Coronary artery (tissue), 2 donors: ENCODE measurements around the gene TLE7.

ENCODE experiments used
- DNase-seq: peaks from one replicate; pipeline ENCODE4 v3.0.0-alpha.2; 2017; ENCODE audit warnings: low spot score
- H3K27ac ChIP-seq, 2 donors: fragments of 200-600 bp; sonication (generic); one replicate each; pipeline ENCODE4 v1.5.1; 2016 to 2019
- H3K4me3 ChIP-seq: fragments of 200-600 bp; sonication (generic); 2 replicates; pipeline ENCODE4 v1.5.1; 2016; ENCODE audit warnings: mild to moderate bottlenecking, moderate library complexity
- CTCF ChIP-seq: fragments of 200-600 bp; sonication (generic); IDR thresholded peaks from one replicate; pipeline ENCODE4 v1.5.1; 2019; ENCODE audit warnings: antibody characterized with exemption

The TLE7 gene

GRCh38 chr16:71464231-71464630 is 22.4 kb upstream of the TLE7 start:
- DNase-seq = no peak
- no peak for TF ChIP-seq CTCF
- Histone ChIP-seq H3K4me3 (no peak overlapping the region), H3K27ac (no peak overlapping the region)

- Histone ChIP-seq H3K27ac (peak within 1 kb of the TSS; percentile 66 to 93), H3K4me3 (peak within 1 kb of the TSS; percentile 100)
- peak; percentile 88 for DNase-seq
- TF ChIP-seq CTCF = no peak
Observed at GRCh38 chr16:71461686-71462648, 20.1 kb upstream of the TLE7 start, which contains the start of gene ZNF23. ZNF23 (minus strand) TSS chr16:71462247; CDS start chr16:71456796, 5,451 bp downstream.

GRCh38 chr16:71460941-71461340 is 19.1 kb upstream of the TLE7 start:
- H3K4me3 ChIP-seq = no peak overlapping the region
- no peak for DNase-seq
- no peak for TF ChIP-seq CTCF
- H3K27ac ChIP-seq = no peak overlapping the region

GRCh38 chr16:71460236-71460635 is 18.4 kb upstream of the TLE7 start:
- H3K27ac ChIP-seq = no peak overlapping the region
- no peak for DNase-seq
- TF ChIP-seq CTCF = no peak
- no peak overlapping the region for H3K4me3 ChIP-seq

GRCh38 chr16:71459510-71459909 is 17.7 kb upstream of the TLE7 start:
- TF ChIP-seq CTCF = no peak
- Histone ChIP-seq H3K27ac (no peak overlapping the region), H3K4me3 (no peak overlapping the region)
- no peak for DNase-seq

- DNase-seq = no peak
- TF ChIP-seq CTCF = no peak
- Histone ChIP-seq H3K27ac (no peak overlapping the region), H3K4me3 (no peak overlapping the region)
Observed at GRCh38 chr16:71456801-71457200, 14.9 kb upstream of the TLE7 start.

GRCh38 chr16:71453036-71453435 is 11.2 kb upstream of the TLE7 start:
- no peak overlapping the region for H3K27ac ChIP-seq
- no peak for TF ChIP-seq CTCF
- DNase-seq = no peak
- H3K4me3 ChIP-seq = no peak overlapping the region
